GM12878 (cell line): ENCODE results near the gene MYOM1. TPM values are rescaled to one million over a fixed set of nuclear protein-coding genes. Genes with fewer than 3 reads are reported as not detected.

ENCODE experiments used
- ATAC-seq: fragments of 200-7000 bp; cut with Tn5 transposase; 3 replicates; pipeline ENCODE4 v1.9.1; 2020; ENCODE audit warnings: mild to moderate bottlenecking, moderate library complexity
- BruUV-seq: library from RNA; stranded (reverse); fragments of 400-500 nt; replicated peaks from 2 replicates; lab custom pipeline; 2021; lab: Mats Ljungman, UMichigan
- CTCF ChIA-PET: fragments of 300-600 bp; sonication (Branson Sonifier 250); formaldehyde crosslinking; extraction: SDS; loops from one replicate; lab custom pipeline; 2021; ENCODE audit warnings: inconsistent platforms; lab: Yijun Ruan, JAX
- POLR2A ChIA-PET: fragments of 350-600 bp; formaldehyde crosslinking; extraction: SDS; loops from one replicate; lab custom pipeline; 2021; ENCODE audit warnings: inconsistent platforms; lab: Charles Lee
- RAD21 ChIA-PET: fragments of 300-600 bp; sonication (Branson Sonifier 250); formaldehyde crosslinking; loops from one replicate; lab custom pipeline; 2023; ENCODE audit warnings: antibody characterized with exemption; ENCODE audit not compliant: unreplicated experiment; lab: Charles Lee
- SMC1A ChIA-PET: fragments of 300-600 bp; sonication (Branson Sonifier 250); formaldehyde crosslinking; loops from one replicate; lab custom pipeline; 2023; ENCODE audit not compliant: unreplicated experiment, uncharacterized antibody; lab: Charles Lee
- DNase-seq: peaks from one replicate; pipeline ENCODE4 v3.0.0-alpha.2; 2011; ENCODE audit warnings: low read depth, low spot score
- FAIRE-seq: peaks from 3 replicates; lab custom pipeline; 2011; peaks lifted over from hg19 to GRCh38; lab: Jason Lieb, UNC
- H2AFZ ChIP-seq: 2 replicates; pipeline ENCODE4 v1.6.0; 2011; ENCODE audit warnings: low read depth, low read length, control low read depth; ENCODE audit not compliant: control insufficient read depth
- H3K27ac ChIP-seq: 2 replicates; pipeline ENCODE4 v1.5.1; 2011; ENCODE audit warnings: control low read depth; ENCODE audit not compliant: control insufficient read depth, insufficient read depth
- H3K27me3 ChIP-seq, 2 experiments: replicated peaks in 1 of 2; 2 replicates each; pipeline versions ENCODE4 v1.6.0 to v1.6.1; 2011; ENCODE audit warnings: low read length in 1 of 2; ENCODE audit not compliant: control insufficient read depth in 2 of 2, insufficient read depth in 2 of 2
- H3K36me3 ChIP-seq, 2 experiments: 2 replicates each; pipeline ENCODE4 v1.5.1; 2011; ENCODE audit warnings: low read length in 1 of 2; ENCODE audit not compliant: control insufficient read depth in 2 of 2, insufficient read depth in 2 of 2
- H3K4me1 ChIP-seq: 2 replicates; pipeline ENCODE4 v1.6.1; 2011; ENCODE audit warnings: mild to moderate bottlenecking, low read length, moderate library complexity, mixed read lengths; ENCODE audit not compliant: control insufficient read depth, insufficient read depth
- H3K4me2 ChIP-seq: 2 replicates; pipeline ENCODE4 v1.6.0; 2011; ENCODE audit warnings: control low read depth; ENCODE audit not compliant: control insufficient read depth, insufficient read depth
- H3K4me3 ChIP-seq: fragments of 200-600 bp; sonication (generic); 2 replicates; pipeline ENCODE4 v1.5.1; 2016
- H3K79me2 ChIP-seq: 2 replicates; pipeline ENCODE4 v1.6.0; 2011; ENCODE audit warnings: low read length; ENCODE audit not compliant: control insufficient read depth, insufficient read depth
- H3K9ac ChIP-seq: 2 replicates; pipeline ENCODE4 v1.8.0; 2011; ENCODE audit warnings: low read length, control low read depth, mixed read lengths; ENCODE audit not compliant: control insufficient read depth, insufficient read depth
- H3K9me3 ChIP-seq: replicated peaks from 3 replicates; pipeline ENCODE4 v1.5.1; 2011; ENCODE audit warnings: mild to moderate bottlenecking, low read length; ENCODE audit not compliant: control insufficient read depth, insufficient read depth
- H4K20me1 ChIP-seq: 2 replicates; pipeline ENCODE4 v1.6.0; 2011; ENCODE audit not compliant: control insufficient read depth, insufficient read depth
- CBX3 ChIP-seq: fragments of 200-600 bp; sonication (generic); IDR thresholded peaks from 2 replicates; pipeline ENCODE4 v1.6.1; 2016; ENCODE audit warnings: low read depth, borderline replicate concordance
- CBX5 ChIP-seq: sonication (generic); IDR thresholded peaks from 2 replicates; pipeline ENCODE4 v1.6.1; 2016; ENCODE audit warnings: low read depth, moderate library complexity, mild to moderate bottlenecking, inconsistent platforms
- DPF2 ChIP-seq: fragments of 450-650 bp; IDR thresholded peaks from 2 replicates; pipeline ENCODE4 v1.6.1; 2017; ENCODE audit warnings: mild to moderate bottlenecking
- HCFC1 ChIP-seq: fragments of 150-350 bp; IDR thresholded peaks from 2 replicates; pipeline ENCODE4 v1.6.1; 2014; ENCODE audit warnings: low read length
- MEF2B ChIP-seq: fragments of 450-650 bp; IDR thresholded peaks from 2 replicates; pipeline ENCODE4 v1.6.1; 2018; ENCODE audit warnings: mild to moderate bottlenecking, moderate library complexity; ENCODE audit not compliant: partially characterized antibody, poor library complexity, severe bottlenecking
- MTA2 ChIP-seq: fragments of 450-650 bp; IDR thresholded peaks from 2 replicates; pipeline ENCODE4 v1.6.1; 2016; ENCODE audit warnings: low read depth, mild to moderate bottlenecking, moderate library complexity
- MYC ChIP-seq: IDR thresholded peaks from 2 replicates; pipeline ENCODE4 v1.6.1; 2011; ENCODE audit warnings: mild to moderate bottlenecking, low read length, moderate library complexity, inconsistent platforms; ENCODE audit not compliant: insufficient read depth, insufficient replicate concordance, insufficient read length, severe bottlenecking
- NBN ChIP-seq: fragments of 450-650 bp; IDR thresholded peaks from 2 replicates; pipeline ENCODE4 v1.6.1; 2016
- NR2C2 ChIP-seq: IDR thresholded peaks from 2 replicates; pipeline ENCODE4 v1.6.1; 2011; ENCODE audit warnings: borderline replicate concordance, low read depth; ENCODE audit not compliant: control insufficient read depth, insufficient read length
- RBBP5 ChIP-seq: fragments of 200-600 bp; sonication (generic); conservative IDR thresholded peaks from 2 replicates; pipeline ENCODE4 v1.6.1; 2016
- RFX5 ChIP-seq: IDR thresholded peaks from 2 replicates; pipeline ENCODE4 v1.6.1; 2011; ENCODE audit warnings: low read depth, low read length, improper control_type of control experiment
- SIN3A ChIP-seq: IDR thresholded peaks from 2 replicates; pipeline ENCODE4 v1.6.1; 2012; ENCODE audit warnings: low read depth, low read length, improper control_type of control experiment
- YBX1 ChIP-seq: fragments of 450-650 bp; IDR thresholded peaks from 2 replicates; pipeline ENCODE4 v1.6.1; 2016; ENCODE audit warnings: antibody characterized with exemption
- YY1 ChIP-seq: IDR thresholded peaks from 2 replicates; pipeline ENCODE4 v1.6.1; 2011; ENCODE audit warnings: low read depth, mild to moderate bottlenecking, low read length
- ZBED1 ChIP-seq: IDR thresholded peaks from 2 replicates; pipeline ENCODE4 v1.6.1; 2016; ENCODE audit warnings: borderline replicate concordance
- WGBS: methylation state at CpG from one replicate; pipeline ENCODE4 v1.1.6; 2016; ENCODE audit warnings: low lambda C conversion rate; ENCODE audit not compliant: insufficient replicate concordance, insufficient coverage; ENCODE audit errors: missing lambda C conversion rate; 5-methylcytosine and 5-hydroxymethylcytosine counted together
- in situ Hi-C: fragments of 300-500 bp; cut with MboI; formaldehyde crosslinking; loops from 9 replicates; pipeline ENCODE4 v1.14.3; 2018; ENCODE audit warnings: mixed read lengths
- intact Hi-C: fragments of 100-400 bp; cut with micrococcal nuclease; formaldehyde crosslinking; loops from one replicate; pipeline ENCODE4 v1.14.2; 2022; ENCODE audit not compliant: unreplicated experiment
- polyA plus RNA-seq, 11 experiments: library from polyadenylated mRNA; depleted of rRNA in 4 of 11; unstranded in 6 of 11; stranded (reverse) in 5 of 11; fragments of >200 nt; fragmentation: Nextera tagmentation in 4 of 11; fragmentation: Illumina TruSeq in 1 of 11; extraction: Ambion mirVana in 4 of 11; extraction: Trizol in 1 of 11; gene quantifications; 1 replicate in 1 of 11; 2 replicates in 10 of 11; pipeline versions ENCODE4 v1.2.1 to v1.2.3, GENCODE V29; 2011 to 2016; ENCODE audit warnings: inconsistent platforms in 2 of 11, missing spikeins in 2 of 11, low read depth in 1 of 11
- total RNA-seq, 4 experiments: library from RNA; depleted of rRNA in 3 of 4; stranded (reverse); fragments of >200 nt in 3 of 4; fragmentation: Illumina TruSeq in 1 of 4; extraction: Trizol in 1 of 4; gene quantifications; 2 replicates each; pipeline versions ENCODE4 v1.2.1 to v1.2.3, GENCODE V29; 2013 to 2021
- TF ChIP-seq, protein P1 (sequence below): fragments of 450-650 bp; IDR thresholded peaks from 2 replicates; pipeline ENCODE4 v1.6.1; 2017; ENCODE audit warnings: mild to moderate bottlenecking, low read depth, inconsistent platforms; ENCODE audit not compliant: poor library complexity, severe bottlenecking
- TF ChIP-seq, protein P2 (sequence below): IDR thresholded peaks from 2 replicates; pipeline ENCODE4 v1.6.1; 2011; ENCODE audit warnings: borderline replicate concordance, low read depth, mild to moderate bottlenecking, moderate library complexity, low read length; ENCODE audit not compliant: insufficient read depth, poor library complexity, severe bottlenecking
- TF ChIP-seq, protein P3 (sequence below): fragments of 450-650 bp; IDR thresholded peaks from 2 replicates; pipeline ENCODE4 v1.6.1; 2016; ENCODE audit warnings: mild to moderate bottlenecking

Gene MYOM1
- total and polyA plus RNA-seq, 10 of the 15 experiments (the other 5 are each of a cell fraction or from before 2014, with no cell fraction given) = 0.06 to 1.0 (median 0.57) TPM

DNA sequence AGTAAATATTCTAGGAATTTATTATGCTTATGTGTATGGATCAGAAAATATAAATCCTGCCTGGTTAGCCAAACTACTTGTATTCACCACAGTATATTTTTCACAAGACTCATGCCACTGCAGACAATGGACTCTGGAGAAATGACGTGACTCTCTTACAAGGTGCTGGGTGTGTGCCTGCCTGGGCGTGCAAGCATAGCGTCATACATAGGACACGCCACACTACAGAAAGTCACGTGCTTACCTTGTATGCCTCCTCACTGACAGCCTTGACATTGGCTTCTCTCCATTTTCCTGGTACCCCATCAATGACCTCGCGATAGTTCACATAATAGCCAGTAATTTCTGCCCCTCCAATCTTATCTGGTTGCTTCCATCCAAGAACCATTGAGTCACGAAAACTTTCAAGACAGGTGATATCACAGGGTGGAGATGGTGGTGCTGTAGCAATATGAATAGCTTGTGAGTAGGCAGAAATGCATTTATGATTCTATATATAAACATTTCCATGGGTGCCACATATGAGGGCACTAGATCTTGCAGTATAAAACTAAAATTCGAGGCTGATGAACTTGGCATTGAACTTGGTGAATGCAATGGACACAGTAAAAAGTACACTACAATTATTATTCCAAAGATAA lies 93.2 kb downstream of the MYOM1 start (continued):
- TF ChIP-seq ZBED1 (no peak), MYC (no peak), YBX1 (no peak), HCFC1 (no peak)

DNA sequence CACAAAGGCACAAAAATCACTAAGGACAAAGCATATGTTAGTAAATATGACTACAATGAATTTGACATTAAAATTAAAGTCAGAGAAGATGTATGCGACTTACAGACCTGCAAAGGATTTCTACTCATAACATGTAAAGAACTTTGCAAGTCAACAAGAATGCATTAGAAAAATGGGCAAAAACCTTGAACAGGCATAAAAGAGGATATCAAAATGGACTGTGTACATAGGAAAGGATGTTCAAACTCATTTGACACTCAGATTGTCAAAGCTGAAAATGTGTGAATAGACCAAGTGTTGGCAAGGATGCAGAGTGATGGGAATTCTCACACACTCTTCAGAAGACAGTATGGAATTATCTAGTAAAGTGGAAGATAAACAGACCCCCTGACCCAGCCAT lies 94.9 kb downstream of the MYOM1 start:
- SMC1A ChIA-PET = interaction anchor here (0.9 to 1.6 kb wide), 2 partner anchors 120 to 122 kb away, joined by 3 to 4 read pairs; no protein-coding TSS in a partner anchor
- 100% methylated on average over 1 of the region's 1 CpG for WGBS
- Histone ChIP-seq H3K79me2 (no peaks in the 10 kb centered on the region), H2AFZ (no peak overlapping the region), H4K20me1 (no peaks in the 10 kb centered on the region), H3K4me2 (no peak overlapping the region), H3K27me3 (no peaks in the 10 kb centered on the region), H3K27ac (no peak overlapping the region), H3K4me3 (no peak overlapping the region), H3K4me1 (no peaks in the 10 kb centered on the region), H3K36me3 (no peaks in the 10 kb centered on the region), H3K9ac (no peak overlapping the region), H3K9me3 (no peaks in the 10 kb centered on the region; the same call in 2 of the 3 replicates)
- ATAC-seq = no peak
- RAD21 ChIA-PET = interaction anchor here (1.2 to 1.6 kb wide), 2 partner anchors 11 to 191 kb away, joined by 3 to 4 read pairs; no protein-coding TSS in a partner anchor
- POLR2A ChIA-PET = interaction anchor here (1.2 kb wide), 1 partner anchor 131 kb away, joined by 6 read pairs; no protein-coding TSS in a partner anchor
- DNase-seq = no peak
- in situ Hi-C loops = no loop called here
- no peak for FAIRE-seq
- CTCF ChIA-PET = interaction anchor here (0.6 to 1.7 kb wide), 5 partner anchors 14 to 121 kb away, joined by 3 to 7 read pairs (median 3); partner anchors contain the start of gene MYOM1
- intact Hi-C loops = no loop called here
- no TSS peak for BruUV-seq
- no peak for TF ChIP-seq MEF2B
- TF ChIP-seq MTA2 = no peak
- TF ChIP-seq HCFC1 = no peak
- no peak for TF ChIP-seq NBN
- TF ChIP-seq RFX5 = no peak
- no peak for TF ChIP-seq NR2C2
- TF ChIP-seq YY1 = no peak
- no peak for TF ChIP-seq YBX1
- no peak for TF ChIP-seq DPF2
- TF ChIP-seq SIN3A = no peak
- no peak for TF ChIP-seq CBX5
- TF ChIP-seq, protein P1, sequence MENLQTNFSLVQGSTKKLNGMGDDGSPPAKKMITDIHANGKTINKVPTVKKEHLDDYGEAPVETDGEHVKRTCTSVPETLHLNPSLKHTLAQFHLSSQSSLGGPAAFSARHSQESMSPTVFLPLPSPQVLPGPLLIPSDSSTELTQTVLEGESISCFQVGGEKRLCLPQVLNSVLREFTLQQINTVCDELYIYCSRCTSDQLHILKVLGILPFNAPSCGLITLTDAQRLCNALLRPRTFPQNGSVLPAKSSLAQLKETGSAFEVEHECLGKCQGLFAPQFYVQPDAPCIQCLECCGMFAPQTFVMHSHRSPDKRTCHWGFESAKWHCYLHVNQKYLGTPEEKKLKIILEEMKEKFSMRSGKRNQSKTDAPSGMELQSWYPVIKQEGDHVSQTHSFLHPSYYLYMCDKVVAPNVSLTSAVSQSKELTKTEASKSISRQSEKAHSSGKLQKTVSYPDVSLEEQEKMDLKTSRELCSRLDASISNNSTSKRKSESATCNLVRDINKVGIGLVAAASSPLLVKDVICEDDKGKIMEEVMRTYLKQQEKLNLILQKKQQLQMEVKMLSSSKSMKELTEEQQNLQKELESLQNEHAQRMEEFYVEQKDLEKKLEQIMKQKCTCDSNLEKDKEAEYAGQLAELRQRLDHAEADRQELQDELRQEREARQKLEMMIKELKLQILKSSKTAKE = no peak
- TF ChIP-seq, protein P2, sequence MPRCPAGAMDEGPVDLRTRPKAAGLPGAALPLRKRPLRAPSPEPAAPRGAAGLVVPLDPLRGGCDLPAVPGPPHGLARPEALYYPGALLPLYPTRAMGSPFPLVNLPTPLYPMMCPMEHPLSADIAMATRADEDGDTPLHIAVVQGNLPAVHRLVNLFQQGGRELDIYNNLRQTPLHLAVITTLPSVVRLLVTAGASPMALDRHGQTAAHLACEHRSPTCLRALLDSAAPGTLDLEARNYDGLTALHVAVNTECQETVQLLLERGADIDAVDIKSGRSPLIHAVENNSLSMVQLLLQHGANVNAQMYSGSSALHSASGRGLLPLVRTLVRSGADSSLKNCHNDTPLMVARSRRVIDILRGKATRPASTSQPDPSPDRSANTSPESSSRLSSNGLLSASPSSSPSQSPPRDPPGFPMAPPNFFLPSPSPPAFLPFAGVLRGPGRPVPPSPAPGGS = no peak
- TF ChIP-seq, protein P3, sequence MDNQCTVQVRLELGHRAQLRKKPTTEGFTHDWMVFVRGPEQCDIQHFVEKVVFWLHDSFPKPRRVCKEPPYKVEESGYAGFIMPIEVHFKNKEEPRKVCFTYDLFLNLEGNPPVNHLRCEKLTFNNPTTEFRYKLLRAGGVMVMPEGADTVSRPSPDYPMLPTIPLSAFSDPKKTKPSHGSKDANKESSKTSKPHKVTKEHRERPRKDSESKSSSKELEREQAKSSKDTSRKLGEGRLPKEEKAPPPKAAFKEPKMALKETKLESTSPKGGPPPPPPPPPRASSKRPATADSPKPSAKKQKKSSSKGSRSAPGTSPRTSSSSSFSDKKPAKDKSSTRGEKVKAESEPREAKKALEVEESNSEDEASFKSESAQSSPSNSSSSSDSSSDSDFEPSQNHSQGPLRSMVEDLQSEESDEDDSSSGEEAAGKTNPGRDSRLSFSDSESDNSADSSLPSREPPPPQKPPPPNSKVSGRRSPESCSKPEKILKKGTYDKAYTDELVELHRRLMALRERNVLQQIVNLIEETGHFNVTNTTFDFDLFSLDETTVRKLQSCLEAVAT = no peak
- no peak for TF ChIP-seq RBBP5
- no peak for TF ChIP-seq CBX3
